Adrenal gland (tissue), 5 donors: ENCODE data around the gene BABAM2.

Source experiments
- POLR2A ChIP-seq, 2 donors: fragments of 450-650 bp; IDR thresholded peaks; one replicate each; pipeline ENCODE4 v1.6.1; 2017; ENCODE audit warnings: antibody characterized with exemption in 2 of 2, mild to moderate bottlenecking in 2 of 2, moderate library complexity in 1 of 2
- TF ChIP-seq, protein P1 (sequence below), 6 experiments: fragments of 450-650 bp in 4 of 6; fragments of 200-600 bp in 2 of 6; sonication (generic) in 1 of 6; IDR thresholded peaks; 1 replicate in 5 of 6; 2 replicates in 1 of 6; pipeline versions ENCODE4 v1.5.1 to v1.8.0; 2016 to 2021; ENCODE audit warnings: antibody characterized with exemption in 6 of 6, mild to moderate bottlenecking in 2 of 6, moderate library complexity in 1 of 6
- donor health status: DM: no; HTN: no; CAD: no.

DNA sequence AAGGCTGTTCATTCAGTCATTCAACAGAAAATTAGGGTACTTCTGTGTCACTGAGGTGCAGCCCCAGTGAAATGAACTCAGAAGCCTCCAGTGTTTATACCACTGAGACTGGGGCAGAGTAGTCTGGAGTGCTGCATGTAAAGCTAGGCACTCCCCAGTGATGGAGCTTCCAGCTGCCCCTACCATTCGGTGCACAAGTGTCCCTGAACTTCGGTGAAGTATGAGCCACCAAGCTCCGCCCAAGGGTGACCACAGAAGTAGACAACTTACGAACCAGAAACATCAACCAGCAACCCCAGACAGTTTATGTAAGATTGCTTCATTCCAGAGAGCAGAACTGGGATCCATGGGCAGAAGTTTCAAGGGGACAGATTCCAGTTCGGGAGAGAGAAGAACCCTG lies 431.5 kb downstream of the BABAM2 start:
- TF ChIP-seq, protein P1, sequence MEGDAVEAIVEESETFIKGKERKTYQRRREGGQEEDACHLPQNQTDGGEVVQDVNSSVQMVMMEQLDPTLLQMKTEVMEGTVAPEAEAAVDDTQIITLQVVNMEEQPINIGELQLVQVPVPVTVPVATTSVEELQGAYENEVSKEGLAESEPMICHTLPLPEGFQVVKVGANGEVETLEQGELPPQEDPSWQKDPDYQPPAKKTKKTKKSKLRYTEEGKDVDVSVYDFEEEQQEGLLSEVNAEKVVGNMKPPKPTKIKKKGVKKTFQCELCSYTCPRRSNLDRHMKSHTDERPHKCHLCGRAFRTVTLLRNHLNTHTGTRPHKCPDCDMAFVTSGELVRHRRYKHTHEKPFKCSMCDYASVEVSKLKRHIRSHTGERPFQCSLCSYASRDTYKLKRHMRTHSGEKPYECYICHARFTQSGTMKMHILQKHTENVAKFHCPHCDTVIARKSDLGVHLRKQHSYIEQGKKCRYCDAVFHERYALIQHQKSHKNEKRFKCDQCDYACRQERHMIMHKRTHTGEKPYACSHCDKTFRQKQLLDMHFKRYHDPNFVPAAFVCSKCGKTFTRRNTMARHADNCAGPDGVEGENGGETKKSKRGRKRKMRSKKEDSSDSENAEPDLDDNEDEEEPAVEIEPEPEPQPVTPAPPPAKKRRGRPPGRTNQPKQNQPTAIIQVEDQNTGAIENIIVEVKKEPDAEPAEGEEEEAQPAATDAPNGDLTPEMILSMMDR (IDR thresholded peaks at IDR 0.05), result no peak
- no peak for TF ChIP-seq POLR2A (IDR thresholded peaks at IDR 0.05)
